Adrenal gland (tissue), 12 donors: ENCODE results near the gene SSBP3. TPM values are rescaled to one million over a fixed set of nuclear protein-coding genes. Genes with fewer than 3 reads are reported as not detected.

Experiments
- DNase-seq, 7 donors: peaks; one replicate each; pipeline ENCODE4 v3.0.0-alpha.2; 2019 to 2020
- H3K27ac ChIP-seq, 5 donors: fragments of 200-600 bp; sonication (generic) in 4 of 5; 1 replicate in 3 of 5; 2 replicates in 2 of 5; pipeline versions ENCODE4 v1.5.1 to v1.8.0; 2016 to 2020; ENCODE audit warnings: mild to moderate bottlenecking in 1 of 5
- H3K27me3 ChIP-seq: fragments of 200-600 bp; 2 replicates; pipeline ENCODE4 v1.8.0; 2021
- H3K36me3 ChIP-seq, 2 donors: fragments of 200-600 bp; replicated peaks in 1 of 2; 1 replicate in 1 of 2; 2 replicates in 1 of 2; pipeline versions ENCODE4 v1.5.1 to v1.8.0; 2018 to 2022
- H3K4me1 ChIP-seq, 2 donors: fragments of 200-600 bp; replicated peaks in 1 of 2; 1 replicate in 1 of 2; 2 replicates in 1 of 2; pipeline versions ENCODE4 v1.5.1 to v1.8.0; 2018 to 2021
- H3K4me3 ChIP-seq, 4 donors: fragments of 200-600 bp; sonication (generic) in 3 of 4; one replicate each; pipeline ENCODE4 v1.5.1; 2016 to 2018
- H3K9me3 ChIP-seq, 3 donors: fragments of 200-600 bp; sonication (generic) in 1 of 3; replicated peaks in 1 of 3; 1 replicate in 2 of 3; 2 replicates in 1 of 3; pipeline versions ENCODE4 v1.5.1 to v1.8.0; 2016 to 2021
- CTCF ChIP-seq, 6 experiments: fragments of 450-650 bp in 4 of 6; fragments of 200-600 bp in 2 of 6; sonication (generic) in 1 of 6; IDR thresholded peaks; 1 replicate in 5 of 6; 2 replicates in 1 of 6; pipeline versions ENCODE4 v1.5.1 to v1.8.0; 2016 to 2021; ENCODE audit warnings: antibody characterized with exemption in 6 of 6, mild to moderate bottlenecking in 2 of 6, moderate library complexity in 1 of 6
- POLR2A ChIP-seq, 2 donors: fragments of 450-650 bp; IDR thresholded peaks; one replicate each; pipeline ENCODE4 v1.6.1; 2017; ENCODE audit warnings: antibody characterized with exemption in 2 of 2, mild to moderate bottlenecking in 2 of 2, moderate library complexity in 1 of 2
- WGBS, 4 donors: extraction: QIAGEN DNeasy Blood & Tissue Kit in 2 of 4; methylation state at CpG; one replicate each; pipeline versions ENCODE4 v1.1.5 to v1.1.7; 2013 to 2017; 5-methylcytosine and 5-hydroxymethylcytosine counted together
- intact Hi-C, 2 donors: fragments of 100-400 bp; cut with DNase I; formaldehyde crosslinking; loops; one replicate each; pipeline versions ENCODE4 v1.14.1 to v1.15.0; 2022 to 2023
- polyA plus RNA-seq, 3 donors: library from polyadenylated mRNA; stranded (reverse); fragments of 200-250 nt in 2 of 3; fragments of 350-450 nt in 1 of 3; fragmentation: Illumina TruSeq in 1 of 3; extraction: RNeasy Lipid Tissue Mini Kit (QIAGEN cat#74804) in 1 of 3; gene quantifications; one replicate each; pipeline ENCODE4 v1.2.3, GENCODE V29; 2013 to 2014
- total RNA-seq, 9 donors: library from RNA; depleted of rRNA in 4 of 9; stranded (reverse); fragments of >200 nt in 4 of 9; fragments of 120-200 nt in 1 of 9; fragmentation: NEBNext Ultra II Directional in 1 of 9; extraction: Animal tissue kit (Norgen Biotek cat#: 25700) in 1 of 9; gene quantifications; one replicate each; pipeline versions ENCODE4 v1.1.0 to v1.2.4, GENCODE V29; 2013 to 2023
- donor health status: healthy with polysubstance abuse.
- donor health status: Bipolar disorder and iron deficiency.
- donor health status: DM: yes; HTN: yes; CAD: no.
- donor health status: DM: no; HTN: no; CAD: no.
- donor health status: DM: no; HTN: no; CAD: no.
- donor health status: DM: yes; HTN: yes; CAD: no.

Gene SSBP3
- total and polyA plus RNA-seq, 12 donors, result 15.3 to 150 (median 66.0) TPM

- intact Hi-C loops, result loop anchor here in 1 of 2 donors (10.0 kb wide), 1 partner anchor 78 kb away; no protein-coding TSS in a partner anchor
- H3K4me1 ChIP-seq, result peaks cover 9 to 38% of the 10 kb centered on the region in 2 donors
- H3K27me3 ChIP-seq, result no peaks in the 10 kb centered on the region
- H3K36me3 ChIP-seq, result no peaks in the 10 kb centered on the region
- H3K9me3 ChIP-seq, result no peaks in the 10 kb centered on the region
- DNase-seq, result peak in 6 of 7 donors; percentile 53 to 86 (median 76)
- TF ChIP-seq POLR2A (IDR thresholded peaks at IDR 0.05) (no peak), CTCF (IDR thresholded peaks at IDR 0.05) (no peak)
- peak overlapping the region in 3 of 5 donors; percentile 15 to 35 (median 34) for H3K27ac ChIP-seq
- no peak overlapping the region for H3K4me3 ChIP-seq
- WGBS, 4 donors, result 41 to 68% (median 46%) methylated on average over 7 of the region's 7 CpGs
Observed at GRCh38 chr1:54317084-54317483, 89.1 kb downstream of the SSBP3 start.

GRCh38 chr1:54315099-54315498, 91.1 kb downstream of the SSBP3 start:
- DNase-seq, result peak in 1 of 7 donors; percentile 26
- peaks cover 9 to 45% of the 10 kb centered on the region in 2 donors for H3K4me1 ChIP-seq
- H3K27me3 ChIP-seq, result no peaks in the 10 kb centered on the region
- no peaks in the 10 kb centered on the region for H3K36me3 ChIP-seq
- WGBS, 4 donors, result 71 to 82% (median 76%) methylated on average over 4 of the region's 4 CpGs
- H3K27ac ChIP-seq, result peak overlapping the region in 2 of 5 donors; percentile 73 to 77
- H3K9me3 ChIP-seq, result no peaks in the 10 kb centered on the region
- H3K4me3 ChIP-seq, result no peak overlapping the region
- intact Hi-C loops, result loop anchor here in 1 of 2 donors (10.0 kb wide), 1 partner anchor 80 kb away; no protein-coding TSS in a partner anchor
- no peak for TF ChIP-seq POLR2A (IDR thresholded peaks at IDR 0.05)
- TF ChIP-seq CTCF (IDR thresholded peaks at IDR 0.05), result no peak

GRCh38 chr1:54314696-54315095, 91.5 kb downstream of the SSBP3 start:
- intact Hi-C loops, result loop anchor here in 1 of 2 donors (10.0 kb wide), 1 partner anchor 80 kb away; no protein-coding TSS in a partner anchor
- WGBS, 4 donors, result 23 to 64% (median 40%) methylated on average over 6 of the region's 6 CpGs
- Histone ChIP-seq H3K27ac (peak overlapping the region in 2 of 5 donors; percentile 73 to 77), H3K4me1 (peaks cover 9 to 45% of the 10 kb centered on the region in 2 donors), H3K36me3 (no peaks in the 10 kb centered on the region), H3K27me3 (no peaks in the 10 kb centered on the region), H3K4me3 (no peak overlapping the region), H3K9me3 (no peaks in the 10 kb centered on the region)
- no peak for TF ChIP-seq POLR2A (IDR thresholded peaks at IDR 0.05)
- TF ChIP-seq CTCF (IDR thresholded peaks at IDR 0.05), result no peak
- DNase-seq, result no peak

- Histone ChIP-seq H3K27ac (peak overlapping the region in 4 of 5 donors; percentile 1 to 91 (median 70)), H3K4me1 (peaks cover 9 to 45% of the 10 kb centered on the region in 2 donors), H3K36me3 (no peaks in the 10 kb centered on the region), H3K27me3 (no peaks in the 10 kb centered on the region), H3K9me3 (no peaks in the 10 kb centered on the region), H3K4me3 (no peak overlapping the region)
- intact Hi-C loops, result loop anchor here in 1 of 2 donors (10.0 kb wide), 1 partner anchor 82 kb away; no protein-coding TSS in a partner anchor
- TF ChIP-seq CTCF (IDR thresholded peaks at IDR 0.05) (no peak), POLR2A (IDR thresholded peaks at IDR 0.05) (no peak)
- WGBS, 4 donors, result 30 to 43% (median 36%) methylated on average over 7 of the region's 7 CpGs
- DNase-seq, result peak; percentile 56 to 86 (median 73)
Observed at GRCh38 chr1:54312796-54313316, 93.3 kb downstream of the SSBP3 start.
